Activated CD4-positive, alpha-beta T cell treated with anti-CD3 and anti-CD28 coated beads for 24 hours (primary cell): ENCODE data around the gene LEUTX.
A peak's percentile ranks its signal among the peaks of the same experiment; 100 is the strongest.
"Not testable (repeated sequence)": the region's sequence is repeated elsewhere in the genome, so short reads cannot be mapped to it uniquely, and the experiment has no call there.

ENCODE experiments used
- DNase-seq, 2 donors: peaks; one replicate each; pipeline ENCODE4 v3.0.0-alpha.2; 2020; ENCODE audit warnings: low read depth in 2 of 2

The LEUTX gene, protein sequence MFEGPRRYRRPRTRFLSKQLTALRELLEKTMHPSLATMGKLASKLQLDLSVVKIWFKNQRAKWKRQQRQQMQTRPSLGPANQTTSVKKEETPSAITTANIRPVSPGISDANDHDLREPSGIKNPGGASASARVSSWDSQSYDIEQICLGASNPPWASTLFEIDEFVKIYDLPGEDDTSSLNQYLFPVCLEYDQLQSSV

GRCh38 chr19:39778763-39779162, at the start of gene LEUTX:
LEUTX (plus strand) TSS chr19:39778854; CDS start chr19:39778921, 67 bp downstream.
- DNase-seq = no peak

DNA sequence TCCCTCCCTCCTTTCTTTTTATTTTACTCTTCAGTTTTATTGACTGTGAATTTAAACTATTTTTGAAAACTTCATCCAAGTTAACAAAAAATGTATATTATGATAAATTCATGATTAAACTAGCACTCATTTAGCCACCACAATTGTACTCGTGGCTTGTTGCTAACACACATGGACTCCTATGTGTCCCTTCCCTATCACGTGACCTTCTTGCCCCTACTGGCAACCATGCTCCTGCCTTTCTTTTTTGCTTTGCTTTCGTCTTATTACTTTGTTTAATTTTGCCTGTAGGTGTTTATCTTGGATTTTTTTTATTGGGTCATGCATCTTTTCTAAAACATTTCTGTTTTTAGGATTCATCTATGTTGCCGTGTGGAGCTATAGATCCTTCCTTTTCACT, 49.1 kb upstream of the LEUTX start:
- DNase-seq = no peak

- no peak for DNase-seq
These were observed 47.0 kb upstream of the LEUTX start for GRCh38 chr19:39731685-39732084.

GRCh38 chr19:39733841-39734240, 44.8 kb upstream of the LEUTX start:
- no peak for DNase-seq

- no peak for DNase-seq
These were observed 43.0 kb upstream of the LEUTX start for GRCh38 chr19:39735688-39736087.

DNA sequence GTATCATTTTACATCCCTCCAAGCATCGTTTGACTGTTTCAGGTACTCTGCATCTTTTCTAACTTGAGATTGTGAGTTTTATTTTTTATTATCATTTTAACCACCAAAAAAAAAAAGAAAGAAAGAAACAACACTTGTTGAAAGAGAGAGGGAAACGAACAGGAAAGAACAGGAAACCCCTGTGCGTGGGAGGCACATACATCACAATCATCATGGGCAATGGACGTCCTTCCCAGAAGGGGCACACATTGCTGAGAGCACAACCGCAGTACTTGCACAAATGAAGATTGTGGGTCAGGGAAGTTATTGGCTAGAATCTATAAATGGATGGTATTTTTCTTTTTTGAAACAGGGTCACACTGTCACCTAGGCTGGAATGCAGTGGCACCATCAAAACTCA, 42.6 kb upstream of the LEUTX start:
- peak in 1 of 2 donors; percentile 3 for DNase-seq

- DNase-seq = no peak
These were observed 41.3 kb upstream of the LEUTX start for GRCh38 chr19:39737351-39737750.

- DNase-seq = no peak
These were observed 40.8 kb upstream of the LEUTX start, which contains the start of gene CLC for GRCh38 chr19:39737891-39738290. CLC (minus strand) TSS chr19:39738029; CDS start chr19:39737952, 77 bp downstream.

DNA sequence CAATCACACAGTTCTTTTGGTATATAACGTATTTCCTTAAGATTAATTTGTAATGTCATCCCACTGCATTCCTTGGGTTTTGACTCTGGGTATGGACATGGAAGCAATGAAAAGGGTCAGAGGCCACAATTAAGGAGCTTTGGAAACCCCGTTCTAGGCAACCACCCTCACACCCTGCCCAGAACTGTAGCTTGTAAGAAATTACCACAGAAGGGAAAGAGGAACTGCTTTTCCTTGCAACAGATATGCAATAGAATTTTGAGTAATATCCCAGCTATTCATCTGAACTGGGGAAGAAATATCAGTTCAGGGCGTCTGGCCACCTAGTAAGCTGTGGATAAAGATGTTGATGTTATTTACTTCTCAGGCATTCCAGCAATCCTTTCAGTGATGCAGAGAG, 39.8 kb upstream of the LEUTX start:
- no peak for DNase-seq

DNA sequence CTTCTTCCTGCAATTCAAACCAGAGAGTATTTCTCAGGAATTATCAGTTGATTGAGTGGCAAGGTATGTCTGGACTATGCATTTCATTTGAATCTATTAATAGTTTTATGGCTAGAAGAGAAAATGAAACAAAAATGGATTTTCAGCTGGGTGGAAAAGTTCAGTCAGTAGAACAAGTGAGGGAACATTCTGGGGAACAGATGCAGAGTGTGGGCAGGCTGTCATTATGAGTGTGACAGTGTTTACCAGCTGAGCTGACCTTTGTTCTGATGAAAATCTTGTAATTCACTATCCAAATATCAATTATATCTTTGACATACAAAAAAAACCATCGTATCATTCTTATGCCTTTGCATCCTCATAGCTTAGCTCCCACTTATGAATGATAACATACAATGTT, 38.3 kb upstream of the LEUTX start:
- no peak for DNase-seq

- DNase-seq = no peak
These were observed 33.0 kb upstream of the LEUTX start for GRCh38 chr19:39745643-39746042.

- DNase-seq = no peak
These were observed 31.7 kb upstream of the LEUTX start for GRCh38 chr19:39746836-39747529.

- DNase-seq = no peak
These were observed 28.7 kb upstream of the LEUTX start for GRCh38 chr19:39749981-39750380.

- no peak for DNase-seq
These were observed 26.3 kb upstream of the LEUTX start for GRCh38 chr19:39752390-39752789.

DNA sequence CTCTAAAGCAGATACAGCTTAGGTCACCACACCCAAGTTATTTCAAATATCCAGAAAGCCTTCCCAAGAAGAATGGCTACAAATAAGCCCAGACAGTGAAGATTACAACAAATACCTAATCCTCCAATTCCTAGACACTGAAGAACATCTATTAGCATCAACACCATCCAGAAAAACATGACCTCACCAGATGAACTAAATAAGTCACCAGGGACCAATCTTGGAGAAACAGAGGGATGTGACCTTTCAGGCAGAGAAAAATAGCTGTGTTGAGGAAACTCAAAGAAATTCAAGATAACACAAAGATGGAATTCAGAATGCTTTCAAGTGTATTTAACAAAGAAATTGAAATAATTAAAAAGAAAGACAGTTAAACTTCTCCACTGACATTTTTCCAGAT, 25.9 kb upstream of the LEUTX start:
- DNase-seq = no peak

DNA sequence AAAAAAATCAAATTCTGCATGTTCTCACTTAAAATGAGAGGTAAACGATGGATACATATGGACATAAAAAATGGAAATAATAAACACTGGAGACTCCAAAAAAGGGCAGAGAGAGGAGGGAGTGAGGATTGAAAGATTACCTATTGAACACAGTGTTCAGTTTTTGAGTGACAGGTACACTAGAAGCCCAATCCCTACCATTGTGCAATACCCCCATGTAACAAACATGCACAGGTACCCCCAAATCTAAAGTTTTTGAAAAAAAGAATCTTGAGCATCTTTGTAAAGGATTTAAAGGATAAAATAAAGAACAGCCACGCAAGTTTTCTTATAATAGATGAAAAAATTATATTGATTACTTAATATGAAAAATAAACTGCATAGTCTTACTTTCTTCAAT, 24.1 kb upstream of the LEUTX start:
- no peak for DNase-seq

- no peak for DNase-seq
These were observed 23.7 kb upstream of the LEUTX start for GRCh38 chr19:39754971-39755370.

DNA sequence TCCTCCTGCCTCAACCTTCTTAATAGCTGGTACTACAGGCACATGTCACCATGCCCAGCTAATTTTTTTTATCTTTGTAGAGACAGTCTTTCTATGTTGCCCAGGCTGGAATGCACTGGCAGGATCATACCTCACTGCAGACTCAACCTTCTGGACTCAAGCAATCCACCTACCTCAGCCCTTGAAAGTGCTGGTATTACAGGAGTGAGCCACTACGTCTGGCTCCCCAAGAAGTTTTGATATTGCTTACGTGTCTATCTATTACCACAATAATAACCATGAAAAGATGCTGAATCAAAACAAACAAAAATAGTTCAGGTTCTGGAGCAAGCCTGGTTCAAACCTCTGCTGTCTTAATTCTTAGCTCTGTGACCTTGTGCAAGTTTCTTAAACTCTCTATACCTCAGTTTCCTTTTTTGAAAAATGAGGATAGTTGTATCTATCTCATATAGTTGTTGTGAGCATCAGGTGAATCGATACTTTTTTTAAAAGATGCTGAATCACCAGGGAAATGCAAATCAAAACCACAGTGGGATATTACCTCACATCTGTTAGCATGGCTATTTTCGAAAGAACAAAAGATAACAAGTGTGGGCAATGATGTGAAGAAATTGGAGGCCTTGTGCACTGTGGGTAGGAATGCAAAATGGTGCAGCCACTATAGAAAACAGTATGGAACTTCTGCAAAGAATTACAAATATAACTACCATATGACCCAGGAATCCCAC, 19.0 kb upstream of the LEUTX start:
- DNase-seq = no peak

GRCh38 chr19:39761851-39762250, 16.8 kb upstream of the LEUTX start:
- not testable (repeated sequence) for DNase-seq

- DNase-seq = peak; percentile 37 to 39
These were observed 13.3 kb upstream of the LEUTX start for GRCh38 chr19:39765091-39766076.

- no peak for DNase-seq
These were observed 10.3 kb upstream of the LEUTX start for GRCh38 chr19:39768334-39768733.

DNA sequence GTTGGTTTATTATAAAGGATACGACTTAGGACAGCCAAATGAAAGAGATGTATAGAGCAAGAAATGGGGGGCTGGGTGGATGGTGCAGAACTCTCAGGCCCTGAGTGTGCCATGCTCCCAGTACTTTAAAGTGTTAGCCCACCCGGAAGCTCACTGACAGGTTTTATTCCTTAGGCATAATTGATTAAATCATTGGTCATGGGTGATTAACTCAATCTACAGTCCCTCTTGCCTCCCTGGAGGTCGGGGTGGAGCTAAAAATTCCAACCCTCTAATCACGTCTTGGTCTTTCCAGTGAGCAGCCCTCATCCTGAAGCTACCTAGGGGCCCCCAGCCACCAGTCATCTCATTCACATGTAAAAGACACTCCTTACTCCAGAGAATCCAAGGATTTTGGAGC, 9.9 kb upstream of the LEUTX start:
- DNase-seq = no peak
